Subcutaneous abdominal adipose tissue (tissue), 5 donors: ENCODE results near the gene LOXL3.

Experiments
- H3K27ac ChIP-seq: one replicate; pipeline ENCODE4 v1.7.0; 2013; ENCODE audit warnings: low read depth, mild to moderate bottlenecking, inconsistent platforms, low read length, moderate library complexity
- H3K27me3 ChIP-seq, 5 donors: one replicate each; pipeline ENCODE4 v1.7.0; 2013; ENCODE audit warnings: low read length in 5 of 5, inconsistent platforms in 1 of 5; ENCODE audit not compliant: control insufficient read depth in 5 of 5, insufficient read depth in 4 of 5
- H3K36me3 ChIP-seq, 5 donors: one replicate each; pipeline ENCODE4 v1.7.0; 2013; ENCODE audit warnings: low read length in 5 of 5; ENCODE audit not compliant: control insufficient read depth in 5 of 5, insufficient read depth in 5 of 5
- H3K4me1 ChIP-seq, 5 donors: one replicate each; pipeline ENCODE4 v1.7.0; 2013; ENCODE audit warnings: low read length in 5 of 5, mild to moderate bottlenecking in 3 of 5, moderate library complexity in 1 of 5; ENCODE audit not compliant: control insufficient read depth in 5 of 5, insufficient read depth in 5 of 5
- H3K4me3 ChIP-seq, 5 donors: one replicate each; pipeline ENCODE4 v1.7.0; 2013; ENCODE audit warnings: low read length in 5 of 5, low read depth in 1 of 5
- H3K9ac ChIP-seq, 5 donors: one replicate each; pipeline ENCODE4 v1.7.0; 2013; ENCODE audit warnings: low read length in 5 of 5, mild to moderate bottlenecking in 4 of 5, moderate library complexity in 3 of 5
- H3K9me3 ChIP-seq, 5 donors: one replicate each; pipeline ENCODE4 v1.7.0; 2013; ENCODE audit warnings: low read length in 5 of 5; ENCODE audit not compliant: control insufficient read depth in 5 of 5
- donor health status: healthy.
- donor health status: healthy.
- donor health status: healthy.
- donor health status: healthy.
- donor health status: healthy.

LOXL3 gene

DNA sequence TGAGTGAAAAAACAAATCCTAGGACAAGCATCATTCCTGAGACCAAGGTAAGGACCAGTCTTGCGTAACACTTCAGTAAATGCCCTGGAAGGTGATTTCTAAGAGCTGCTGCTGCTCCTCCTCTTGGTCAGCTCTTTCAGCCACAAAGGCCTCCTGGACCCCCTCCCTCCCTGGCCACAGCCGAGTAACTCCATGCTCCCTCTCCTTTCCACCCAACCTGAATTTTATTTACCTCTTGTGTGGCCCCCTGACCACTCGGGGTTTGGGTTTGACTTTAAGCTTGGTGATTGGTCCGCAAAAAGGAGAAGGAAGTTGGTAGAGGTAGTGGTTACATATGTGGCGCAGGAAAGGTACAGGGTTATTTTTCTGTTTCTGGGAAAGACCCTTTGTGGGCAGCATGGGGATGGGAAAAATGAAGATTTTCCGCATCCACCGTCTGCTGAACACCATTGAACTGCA, 14.8 kb downstream of the LOXL3 start:
- H3K27ac ChIP-seq = no peak overlapping the region
- no peaks in the 10 kb centered on the region for H3K9me3 ChIP-seq
- H3K27me3 ChIP-seq = no peaks in the 10 kb centered on the region
- no peak overlapping the region for H3K9ac ChIP-seq
- no peaks in the 10 kb centered on the region for H3K4me1 ChIP-seq
- no peak overlapping the region for H3K4me3 ChIP-seq
- H3K36me3 ChIP-seq = peaks cover 0 to 7% (median 0%) of the 10 kb centered on the region in 5 donors

DNA sequence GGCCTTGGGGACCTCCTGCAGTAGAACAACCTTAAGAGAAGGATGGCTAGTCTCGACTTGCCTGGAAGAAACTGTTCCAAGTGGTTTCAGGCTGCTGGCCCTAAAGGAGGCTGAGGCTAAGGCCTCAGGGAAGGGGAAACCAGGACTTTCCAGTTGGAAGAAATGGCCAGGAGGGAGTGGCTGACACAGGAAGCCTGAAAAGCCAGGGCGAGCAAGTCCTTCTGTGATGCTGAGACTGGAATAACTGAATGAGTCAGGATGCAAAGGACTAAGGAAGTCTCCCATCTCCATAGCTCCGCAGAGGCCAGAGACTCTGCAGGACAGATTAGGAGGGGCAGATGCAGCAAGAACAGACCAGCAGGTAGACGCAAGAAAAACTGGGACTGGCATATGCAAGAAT, 16.6 kb downstream of the LOXL3 start:
- peaks cover 0 to 4% (median 0%) of the 10 kb centered on the region in 5 donors for H3K4me1 ChIP-seq
- peaks cover 0 to 24% (median 16%) of the 10 kb centered on the region in 5 donors for H3K36me3 ChIP-seq
- H3K9ac ChIP-seq = no peak overlapping the region
- no peaks in the 10 kb centered on the region for H3K9me3 ChIP-seq
- no peaks in the 10 kb centered on the region for H3K27me3 ChIP-seq
- no peak overlapping the region for H3K4me3 ChIP-seq
- H3K27ac ChIP-seq = no peak overlapping the region

DNA sequence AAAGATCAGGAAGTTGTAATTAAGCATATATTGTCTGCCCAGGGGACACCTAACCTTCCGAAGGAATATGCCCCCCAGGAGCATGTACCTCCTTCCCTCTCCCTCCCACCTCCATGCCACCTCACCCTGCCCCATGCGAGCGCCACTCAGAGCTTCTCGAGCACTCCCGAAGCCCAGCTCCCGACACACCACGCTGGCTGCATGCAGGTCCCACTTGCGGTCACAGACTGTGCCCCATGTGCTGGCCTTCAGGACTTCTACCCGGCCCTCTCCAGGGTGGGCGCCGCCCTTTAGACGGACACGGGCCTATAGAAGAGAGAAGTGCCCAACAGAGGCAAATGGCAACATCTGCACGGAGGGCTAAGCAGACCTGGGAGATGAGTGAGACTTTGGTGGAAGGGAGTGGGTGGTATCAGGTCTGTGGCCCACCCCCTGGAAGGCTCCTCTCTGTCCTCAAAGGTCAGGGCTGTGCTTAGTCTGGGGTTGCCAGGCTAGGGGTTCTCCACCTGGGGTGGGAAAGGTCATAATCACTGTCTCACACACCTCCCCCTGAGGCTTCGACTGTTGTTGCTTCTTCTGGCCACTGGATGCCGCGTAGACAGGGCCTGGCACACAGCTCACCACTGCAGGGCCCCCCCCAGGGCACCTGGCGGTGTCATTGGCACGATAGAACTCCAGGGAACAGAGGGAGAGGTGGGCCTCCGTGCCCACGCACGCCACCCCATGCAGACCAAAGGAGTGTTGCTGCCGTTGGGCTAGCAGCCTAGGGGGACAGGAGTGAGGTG, 17.4 kb downstream of the LOXL3 start:
- H3K36me3 ChIP-seq = peaks cover 0 to 28% (median 16%) of the 10 kb centered on the region in 5 donors
- H3K4me3 ChIP-seq = no peak overlapping the region
- H3K4me1 ChIP-seq = peaks cover 0 to 10% (median 4%) of the 10 kb centered on the region in 5 donors
- H3K9me3 ChIP-seq = no peaks in the 10 kb centered on the region
- no peaks in the 10 kb centered on the region for H3K27me3 ChIP-seq
- H3K9ac ChIP-seq = no peak overlapping the region
- H3K27ac ChIP-seq = no peak overlapping the region

DNA sequence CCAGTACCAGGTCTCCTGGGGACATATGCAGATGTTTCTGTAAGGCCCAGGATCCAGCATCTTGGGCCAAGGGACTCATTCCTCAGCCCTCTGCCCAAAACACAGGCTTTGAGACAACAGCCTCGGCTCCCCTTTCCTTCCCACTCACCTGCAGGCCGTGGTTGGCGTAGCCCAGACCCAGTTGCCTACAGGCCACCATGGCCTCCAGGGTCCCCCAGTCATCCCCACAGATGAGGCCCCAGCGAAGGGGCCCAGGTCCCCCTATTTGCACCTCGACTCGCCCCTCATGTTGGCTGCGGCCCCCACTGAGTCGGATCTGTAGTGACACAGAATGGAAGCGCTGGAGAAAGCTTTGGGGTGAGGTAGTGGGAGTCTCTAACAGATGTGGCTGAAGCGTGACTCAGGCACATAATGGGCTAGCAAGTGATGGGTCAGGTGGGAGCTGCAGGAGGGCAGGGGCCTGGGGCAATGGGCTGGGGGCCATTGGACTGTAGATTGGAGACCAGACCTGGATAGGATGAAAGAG, 18.2 kb downstream of the LOXL3 start:
- no peak overlapping the region for H3K27ac ChIP-seq
- H3K4me1 ChIP-seq = peaks cover 0 to 19% (median 13%) of the 10 kb centered on the region in 5 donors
- no peak overlapping the region for H3K4me3 ChIP-seq
- H3K9ac ChIP-seq = no peak overlapping the region
- no peaks in the 10 kb centered on the region for H3K27me3 ChIP-seq
- H3K36me3 ChIP-seq = peaks cover 0 to 30% (median 16%) of the 10 kb centered on the region in 5 donors
- no peaks in the 10 kb centered on the region for H3K9me3 ChIP-seq

DNA sequence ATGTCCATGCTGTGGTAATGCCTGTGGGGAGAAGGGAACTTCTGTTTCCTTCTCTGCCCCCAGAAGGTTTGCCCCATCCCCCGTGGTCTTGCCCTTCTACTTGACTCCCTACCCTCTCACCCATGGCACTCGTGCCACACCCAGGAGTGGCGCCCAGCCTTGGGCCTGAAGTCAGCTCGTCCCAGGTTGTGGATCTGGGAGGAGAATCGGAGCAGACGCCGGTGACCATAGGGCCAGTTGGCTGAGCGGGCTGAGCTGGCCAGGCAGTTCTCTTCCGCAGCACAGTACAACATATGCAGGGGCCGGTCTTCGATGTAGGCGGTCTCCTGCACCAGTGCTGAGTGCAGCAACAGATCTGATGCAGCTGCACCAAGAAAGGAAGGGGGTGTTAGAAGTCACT, 19.3 kb downstream of the LOXL3 start:
- Histone ChIP-seq H3K9me3 (no peaks in the 10 kb centered on the region), H3K27ac (no peak overlapping the region), H3K9ac (no peak overlapping the region), H3K27me3 (no peaks in the 10 kb centered on the region), H3K36me3 (peaks cover 0 to 30% (median 16%) of the 10 kb centered on the region in 5 donors), H3K4me1 (peaks cover 0 to 25% (median 15%) of the 10 kb centered on the region in 5 donors), H3K4me3 (no peak overlapping the region)

DNA sequence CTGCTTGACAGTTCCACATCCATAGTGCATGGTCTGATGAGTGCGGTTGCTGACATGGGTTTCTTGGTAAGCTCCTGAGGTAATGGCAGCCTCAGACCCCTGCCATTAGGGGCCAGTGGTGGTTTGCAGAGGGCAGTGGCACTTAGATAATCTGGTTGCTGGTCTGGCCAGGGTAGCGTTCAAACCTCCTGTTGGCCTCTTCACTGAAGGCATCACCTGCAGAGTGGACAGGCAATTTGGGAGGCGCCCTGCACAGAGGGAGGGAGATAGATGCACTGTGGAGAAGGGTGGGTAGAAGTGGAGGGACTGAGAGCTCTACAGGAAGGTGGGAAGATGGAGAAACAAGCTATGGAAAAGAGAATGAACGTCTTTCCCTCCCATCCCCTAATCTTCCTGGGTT, 20.3 kb downstream of the LOXL3 start:
- peaks cover 0 to 33% (median 22%) of the 10 kb centered on the region in 5 donors for H3K4me1 ChIP-seq
- H3K9ac ChIP-seq = no peak overlapping the region
- H3K4me3 ChIP-seq = no peak overlapping the region
- H3K27ac ChIP-seq = no peak overlapping the region
- H3K27me3 ChIP-seq = no peaks in the 10 kb centered on the region
- H3K9me3 ChIP-seq = no peaks in the 10 kb centered on the region
- peaks cover 0 to 30% (median 16%) of the 10 kb centered on the region in 5 donors for H3K36me3 ChIP-seq

DNA sequence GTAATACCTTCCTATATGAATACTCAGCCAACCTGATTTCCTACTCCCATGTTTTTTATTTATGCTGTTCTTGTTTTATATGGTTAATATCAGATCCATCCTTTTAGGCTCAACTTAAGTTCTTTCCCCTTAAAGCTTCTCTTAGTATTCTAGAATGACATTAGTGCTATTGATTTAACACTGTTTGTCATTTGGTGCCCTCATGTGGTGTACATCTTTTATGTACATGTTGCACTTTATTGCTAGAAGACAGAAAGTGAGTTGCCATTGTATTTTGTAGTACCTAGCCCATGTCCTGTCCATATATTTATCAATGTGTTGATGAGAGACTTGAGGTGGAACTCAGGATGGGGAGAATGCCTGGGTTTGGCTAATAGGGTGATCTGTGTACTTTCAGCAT, 21.5 kb downstream of the LOXL3 start:
- Histone ChIP-seq H3K4me3 (no peak overlapping the region), H3K27ac (no peak overlapping the region), H3K9ac (no peak overlapping the region), H3K27me3 (no peaks in the 10 kb centered on the region), H3K36me3 (peaks cover 0 to 42% (median 26%) of the 10 kb centered on the region in 5 donors), H3K4me1 (peaks cover 2 to 39% (median 27%) of the 10 kb centered on the region in 5 donors), H3K9me3 (no peaks in the 10 kb centered on the region)

DNA sequence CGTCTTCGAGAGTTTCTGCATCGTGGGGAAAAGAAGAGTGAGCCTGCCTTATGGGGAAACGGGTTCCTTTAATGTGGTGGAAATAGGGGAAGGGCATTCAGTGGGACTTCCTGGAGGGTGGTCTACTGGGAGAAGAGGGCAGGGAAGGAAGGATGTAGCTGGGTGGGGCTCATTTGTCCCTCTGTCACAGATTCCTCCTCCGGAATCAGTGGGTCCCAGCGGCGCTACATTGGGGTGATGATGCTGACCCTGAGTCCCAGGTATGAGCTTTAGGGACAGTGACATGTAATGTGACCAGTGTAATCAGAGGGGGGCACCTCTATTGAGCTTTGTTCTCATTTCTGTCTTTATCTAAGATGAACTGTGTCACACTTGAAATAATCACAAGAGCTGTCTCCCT, 22.1 kb downstream of the LOXL3 start:
- no peak overlapping the region for H3K27ac ChIP-seq

DNA sequence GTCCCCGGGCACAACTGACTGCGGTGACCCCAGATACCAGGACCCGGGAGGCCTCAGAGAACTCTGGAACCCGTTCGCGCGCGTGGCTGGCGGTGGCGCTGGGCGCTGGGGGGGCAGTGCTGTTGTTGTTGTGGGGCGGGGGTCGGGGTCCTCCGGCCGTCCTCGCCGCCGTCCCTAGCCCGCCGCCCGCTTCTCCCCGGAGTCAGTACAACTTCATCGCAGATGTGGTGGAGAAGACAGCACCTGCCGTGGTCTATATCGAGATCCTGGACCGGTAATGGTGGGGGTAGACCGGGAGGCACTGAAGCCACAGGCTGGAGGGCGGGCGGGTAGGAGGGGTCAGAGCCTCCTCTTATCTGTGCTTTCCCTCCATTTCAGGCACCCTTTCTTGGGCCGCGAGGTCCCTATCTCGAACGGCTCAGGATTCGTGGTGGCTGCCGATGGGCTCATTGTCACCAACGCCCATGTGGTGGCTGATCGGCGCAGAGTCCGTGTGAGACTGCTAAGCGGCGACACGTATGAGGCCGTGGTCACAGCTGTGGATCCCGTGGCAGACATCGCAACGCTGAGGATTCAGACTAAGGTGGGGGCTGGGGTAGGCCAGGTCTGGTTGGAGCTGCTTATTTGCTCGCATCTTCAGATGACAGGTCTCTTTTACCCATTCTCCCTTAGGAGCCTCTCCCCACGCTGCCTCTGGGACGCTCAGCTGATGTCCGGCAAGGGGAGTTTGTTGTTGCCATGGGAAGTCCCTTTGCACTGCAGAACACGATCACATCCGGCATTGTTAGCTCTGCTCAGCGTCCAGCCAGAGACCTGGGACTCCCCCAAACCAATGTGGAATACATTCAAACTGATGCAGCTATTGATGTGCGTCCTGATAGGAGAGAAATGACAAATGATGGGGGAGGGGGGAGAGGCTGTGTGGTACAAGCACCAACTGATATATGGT, 23.2 kb downstream of the LOXL3 start:
- peak overlapping the region; percentile 76 for H3K27ac ChIP-seq
- no peaks in the 10 kb centered on the region for H3K9me3 ChIP-seq
- peaks cover 0 to 58% (median 43%) of the 10 kb centered on the region in 5 donors for H3K36me3 ChIP-seq
- peaks cover 2 to 39% (median 27%) of the 10 kb centered on the region in 5 donors for H3K4me1 ChIP-seq
- peak overlapping the region; percentile 74 to 95 (median 84) for H3K4me3 ChIP-seq
- peak overlapping the region in 4 of 5 donors; percentile 79 to 83 (median 81) for H3K9ac ChIP-seq
- no peaks in the 10 kb centered on the region for H3K27me3 ChIP-seq

More for the DNA sequence above, 22.1 kb downstream of the LOXL3 start:
- H3K4me1 ChIP-seq = peaks cover 2 to 39% (median 27%) of the 10 kb centered on the region in 5 donors
- H3K4me3 ChIP-seq = peak overlapping the region in 1 of 5 donors; percentile 84
- no peaks in the 10 kb centered on the region for H3K9me3 ChIP-seq
- H3K36me3 ChIP-seq = peaks cover 0 to 47% (median 31%) of the 10 kb centered on the region in 5 donors
- peak overlapping the region in 1 of 5 donors; percentile 43 for H3K9ac ChIP-seq
- H3K27me3 ChIP-seq = no peaks in the 10 kb centered on the region
